WERI-Rb-1 (cell line): Measurements from ENCODE around the gene IMMT.

Experiments used
- DNase-seq: peaks from one replicate; pipeline ENCODE4 v3.0.0-alpha.2; 2020
- H3K27ac ChIP-seq: fragments of 250-450 bp; sonication (Bioruptor Pico); 2 replicates; pipeline ENCODE4 v1.5.1; 2020; ENCODE audit warnings: mild to moderate bottlenecking, moderate library complexity
- H3K27me3 ChIP-seq: fragments of 250-450 bp; sonication (Bioruptor Pico); 2 replicates; pipeline ENCODE4 v1.5.1; 2021; ENCODE audit warnings: mild to moderate bottlenecking, low read depth, moderate library complexity; ENCODE audit not compliant: insufficient read depth, severe bottlenecking
- H3K36me3 ChIP-seq: fragments of 250-450 bp; sonication (Bioruptor Pico); 2 replicates; pipeline ENCODE4 v1.5.1; 2020; ENCODE audit warnings: mild to moderate bottlenecking, moderate library complexity
- H3K4me3 ChIP-seq: 2 replicates; pipeline ENCODE4 v1.5.1; 2011; ENCODE audit warnings: low read depth, mild to moderate bottlenecking, control low read depth, low read length
- H3K9me3 ChIP-seq: fragments of 250-450 bp; sonication (Bioruptor Pico); 2 replicates; pipeline ENCODE4 v1.5.1; 2021; ENCODE audit warnings: mild to moderate bottlenecking, moderate library complexity; ENCODE audit not compliant: severe bottlenecking
- TF ChIP-seq, protein P1 (sequence below): IDR thresholded peaks from 2 replicates; pipeline ENCODE4 v1.5.1; 2011; ENCODE audit warnings: low read depth, mild to moderate bottlenecking, control low read depth, inconsistent platforms, low read length

Gene IMMT

GRCh38 chr2:86105969-86106945 lies 89.0 kb downstream of the IMMT start, which contains the start of gene PTCD3:
TSS of gene PTCD3 (plus strand) at chr2:86106235. CDS start at chr2:86106248, 13 bp downstream.
- DNase-seq: peak; percentile 96
- Histone ChIP-seq H3K36me3 (peaks cover 61% of the 10 kb centered on the region), H3K4me3 (peak within 1 kb of the TSS; percentile 98), H3K27ac (peak within 1 kb of the TSS; percentile 95), H3K27me3 (no peaks in the 10 kb centered on the region), H3K9me3 (no peaks in the 10 kb centered on the region)
- TF ChIP-seq, protein P1, sequence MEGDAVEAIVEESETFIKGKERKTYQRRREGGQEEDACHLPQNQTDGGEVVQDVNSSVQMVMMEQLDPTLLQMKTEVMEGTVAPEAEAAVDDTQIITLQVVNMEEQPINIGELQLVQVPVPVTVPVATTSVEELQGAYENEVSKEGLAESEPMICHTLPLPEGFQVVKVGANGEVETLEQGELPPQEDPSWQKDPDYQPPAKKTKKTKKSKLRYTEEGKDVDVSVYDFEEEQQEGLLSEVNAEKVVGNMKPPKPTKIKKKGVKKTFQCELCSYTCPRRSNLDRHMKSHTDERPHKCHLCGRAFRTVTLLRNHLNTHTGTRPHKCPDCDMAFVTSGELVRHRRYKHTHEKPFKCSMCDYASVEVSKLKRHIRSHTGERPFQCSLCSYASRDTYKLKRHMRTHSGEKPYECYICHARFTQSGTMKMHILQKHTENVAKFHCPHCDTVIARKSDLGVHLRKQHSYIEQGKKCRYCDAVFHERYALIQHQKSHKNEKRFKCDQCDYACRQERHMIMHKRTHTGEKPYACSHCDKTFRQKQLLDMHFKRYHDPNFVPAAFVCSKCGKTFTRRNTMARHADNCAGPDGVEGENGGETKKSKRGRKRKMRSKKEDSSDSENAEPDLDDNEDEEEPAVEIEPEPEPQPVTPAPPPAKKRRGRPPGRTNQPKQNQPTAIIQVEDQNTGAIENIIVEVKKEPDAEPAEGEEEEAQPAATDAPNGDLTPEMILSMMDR: no peak

DNA sequence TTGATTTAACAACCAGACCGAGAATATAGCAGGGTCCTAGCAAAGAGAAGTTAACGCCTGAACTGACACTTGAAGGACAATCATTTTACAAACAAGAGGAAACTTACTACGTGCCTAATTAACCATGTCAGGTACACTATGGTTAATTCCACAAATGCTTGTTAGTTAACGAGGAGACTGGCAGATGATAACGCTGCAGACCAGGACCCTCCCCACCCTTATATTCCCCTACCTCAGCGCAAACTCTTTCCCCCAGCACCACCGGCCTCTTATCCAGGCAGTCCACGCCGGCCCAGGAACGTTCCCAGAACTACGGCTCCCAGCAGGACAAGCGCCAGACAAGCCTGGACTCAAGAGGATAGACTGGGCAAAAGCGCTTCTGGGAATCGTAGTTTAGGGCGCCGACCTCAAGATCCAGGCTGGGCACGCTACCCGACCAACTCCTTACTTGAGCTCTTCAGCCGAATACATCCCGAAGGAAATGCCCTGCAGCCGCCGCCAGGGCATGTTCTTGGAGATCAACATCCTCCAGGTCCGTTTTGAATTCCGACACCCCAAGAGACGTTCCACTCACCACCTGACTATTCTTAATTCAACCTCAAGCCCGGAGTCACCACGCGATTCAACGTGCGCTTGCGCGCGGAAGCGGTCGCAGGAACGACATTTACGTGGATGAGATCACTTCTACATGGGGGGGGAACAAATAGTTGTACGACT lies 89.9 kb downstream of the IMMT start, which contains the start of gene POLR1A:
Gene POLR1A (minus strand): TSS at position 635 of the 717 bp plus-strand sequence. CDS start 110 bp downstream, at position 525.
- H3K27ac ChIP-seq: peak within 1 kb of the TSS; percentile 95

GRCh38 chr2:86102157-86102556 lies 93.1 kb downstream of the IMMT start:
- H3K36me3 ChIP-seq: peaks cover 63% of the 10 kb centered on the region
- no peaks in the 10 kb centered on the region for H3K27me3 ChIP-seq
- H3K27ac ChIP-seq: no peak overlapping the region
- no peak for DNase-seq
- H3K4me3 ChIP-seq: no peak overlapping the region
- TF ChIP-seq, protein P1: no peak
- H3K9me3 ChIP-seq: no peaks in the 10 kb centered on the region

More for the DNA sequence above, 89.9 kb downstream of the IMMT start, which contains the start of gene POLR1A:
- DNase-seq: peak; percentile 89
- Histone ChIP-seq H3K27me3 (no peaks in the 10 kb centered on the region), H3K36me3 (peaks cover 60% of the 10 kb centered on the region), H3K9me3 (no peaks in the 10 kb centered on the region), H3K4me3 (peak within 1 kb of the TSS; percentile 98)
- TF ChIP-seq, protein P1: no peak

DNA sequence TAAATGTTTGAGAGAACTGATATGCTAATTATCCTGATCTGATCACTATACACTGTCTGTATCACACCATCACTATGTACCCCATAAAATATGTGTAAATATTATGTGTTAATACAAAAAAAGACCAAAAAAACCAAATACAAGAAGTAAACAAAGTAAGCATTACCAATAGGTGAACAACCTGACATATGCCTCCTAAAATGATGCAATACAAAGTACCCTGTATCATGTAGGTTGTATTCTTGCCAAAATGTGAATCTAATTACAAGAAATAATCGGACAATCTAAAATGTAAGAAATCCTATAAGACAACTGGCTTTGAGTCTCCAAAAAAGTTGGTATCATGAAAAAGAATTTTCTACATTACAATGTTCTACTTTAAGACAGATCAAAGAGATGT lies 97.3 kb downstream of the IMMT start:
- Histone ChIP-seq H3K9me3 (no peaks in the 10 kb centered on the region), H3K36me3 (peaks cover 84% of the 10 kb centered on the region), H3K4me3 (no peak overlapping the region), H3K27me3 (no peaks in the 10 kb centered on the region), H3K27ac (no peak overlapping the region)
- TF ChIP-seq, protein P1: no peak
- no peak for DNase-seq

GRCh38 chr2:86097114-86097896 lies 98.0 kb downstream of the IMMT start:
- no peaks in the 10 kb centered on the region for H3K27me3 ChIP-seq
- H3K9me3 ChIP-seq: no peaks in the 10 kb centered on the region
- H3K4me3 ChIP-seq: no peak overlapping the region
- peaks cover 80% of the 10 kb centered on the region for H3K36me3 ChIP-seq
- TF ChIP-seq, protein P1: no peak
- H3K27ac ChIP-seq: no peak overlapping the region
- DNase-seq: no peak
